Mesendoderm (in vitro differentiated cells): ENCODE results near the gene PCDHB2. TPM values are rescaled to one million over a fixed set of nuclear protein-coding genes. Genes with fewer than 3 reads are reported as not detected.

ENCODE experiments used
- DNase-seq: peaks from one replicate; pipeline ENCODE4 v3.0.0; 2013
- H2AK5ac ChIP-seq: 2 replicates; pipeline ENCODE4 v1.6.1; 2013; ENCODE audit warnings: low read length, inconsistent platforms
- H2BK120ac ChIP-seq: 2 replicates; pipeline ENCODE4 v1.6.1; 2013; ENCODE audit warnings: low read depth, mild to moderate bottlenecking, low read length, moderate library complexity, mixed read lengths
- H2BK15ac ChIP-seq: replicated peaks from 2 replicates; pipeline ENCODE4 v1.6.1; 2013; ENCODE audit warnings: low read depth, mild to moderate bottlenecking, moderate library complexity
- H2BK5ac ChIP-seq: 2 replicates; pipeline ENCODE4 v1.6.1; 2013; ENCODE audit warnings: low read length, inconsistent platforms
- H3K18ac ChIP-seq: 2 replicates; pipeline ENCODE4 v1.6.1; 2013; ENCODE audit warnings: mild to moderate bottlenecking, low read length, mixed read lengths
- H3K23ac ChIP-seq: one replicate; pipeline ENCODE4 v1.6.1; 2013; ENCODE audit warnings: low read length
- H3K27ac ChIP-seq: 2 replicates; pipeline ENCODE4 v1.5.1; 2013; ENCODE audit warnings: low read depth, mild to moderate bottlenecking, inconsistent platforms, low read length, moderate library complexity
- H3K27me3 ChIP-seq: 2 replicates; pipeline ENCODE4 v1.6.1; 2013; ENCODE audit warnings: low read length, control low read depth, mild to moderate bottlenecking, inconsistent platforms; ENCODE audit not compliant: insufficient read depth, poor library complexity
- H3K36me3 ChIP-seq: 2 replicates; pipeline ENCODE4 v1.6.1; 2013; ENCODE audit warnings: low read length, inconsistent platforms; ENCODE audit not compliant: control insufficient read depth, insufficient read depth
- H3K4ac ChIP-seq: one replicate; pipeline ENCODE4 v1.6.1; 2013; ENCODE audit warnings: low read depth, mild to moderate bottlenecking, low read length, moderate library complexity
- H3K4me1 ChIP-seq: 2 replicates; pipeline ENCODE4 v1.6.1; 2013; ENCODE audit warnings: low read depth, low read length, inconsistent platforms; ENCODE audit not compliant: control insufficient read depth
- H3K4me2 ChIP-seq: 2 replicates; pipeline ENCODE4 v1.6.1; 2013; ENCODE audit warnings: low read length
- H3K4me3 ChIP-seq: 2 replicates; pipeline ENCODE4 v1.5.1; 2013; ENCODE audit warnings: mild to moderate bottlenecking, low read length
- H3K56ac ChIP-seq: one replicate; pipeline ENCODE4 v1.6.1; 2013; ENCODE audit warnings: low read length
- H3K79me1 ChIP-seq: 2 replicates; pipeline ENCODE4 v1.6.1; 2013; ENCODE audit warnings: low read length, inconsistent platforms
- H3K79me2 ChIP-seq: 2 replicates; pipeline ENCODE4 v1.6.1; 2013; ENCODE audit warnings: mild to moderate bottlenecking, low read length; ENCODE audit not compliant: control insufficient read depth, insufficient read depth
- H3K9ac ChIP-seq: 2 replicates; pipeline ENCODE4 v1.6.1; 2013; ENCODE audit warnings: low read length, inconsistent platforms
- H4K5ac ChIP-seq: one replicate; pipeline ENCODE4 v1.6.1; 2013; ENCODE audit warnings: low read length
- H4K8ac ChIP-seq: one replicate; pipeline ENCODE4 v1.6.1; 2013; ENCODE audit warnings: low read depth, mild to moderate bottlenecking, control low read depth, low read length, moderate library complexity
- WGBS: extraction: QIAGEN DNeasy Blood & Tissue Kit; methylation state at CpG from one replicate; pipeline ENCODE4 v1.1.7; 2013; ENCODE audit warnings: low lambda C conversion rate, missing lambda C conversion rate; ENCODE audit not compliant: insufficient coverage; ENCODE audit errors: extremely low coverage; 5-methylcytosine and 5-hydroxymethylcytosine counted together
- polyA plus RNA-seq, 2 experiments: library from polyadenylated mRNA; stranded (reverse); fragments of 200-250 nt; gene quantifications; one replicate each; pipeline ENCODE4 v1.2.3, GENCODE V29; 2013

Gene PCDHB2
- 18.5 TPM for polyA plus RNA-seq (2013, experiment 1 of 2)
- polyA plus RNA-seq (2013, experiment 2 of 2) = 17.7 TPM

DNA sequence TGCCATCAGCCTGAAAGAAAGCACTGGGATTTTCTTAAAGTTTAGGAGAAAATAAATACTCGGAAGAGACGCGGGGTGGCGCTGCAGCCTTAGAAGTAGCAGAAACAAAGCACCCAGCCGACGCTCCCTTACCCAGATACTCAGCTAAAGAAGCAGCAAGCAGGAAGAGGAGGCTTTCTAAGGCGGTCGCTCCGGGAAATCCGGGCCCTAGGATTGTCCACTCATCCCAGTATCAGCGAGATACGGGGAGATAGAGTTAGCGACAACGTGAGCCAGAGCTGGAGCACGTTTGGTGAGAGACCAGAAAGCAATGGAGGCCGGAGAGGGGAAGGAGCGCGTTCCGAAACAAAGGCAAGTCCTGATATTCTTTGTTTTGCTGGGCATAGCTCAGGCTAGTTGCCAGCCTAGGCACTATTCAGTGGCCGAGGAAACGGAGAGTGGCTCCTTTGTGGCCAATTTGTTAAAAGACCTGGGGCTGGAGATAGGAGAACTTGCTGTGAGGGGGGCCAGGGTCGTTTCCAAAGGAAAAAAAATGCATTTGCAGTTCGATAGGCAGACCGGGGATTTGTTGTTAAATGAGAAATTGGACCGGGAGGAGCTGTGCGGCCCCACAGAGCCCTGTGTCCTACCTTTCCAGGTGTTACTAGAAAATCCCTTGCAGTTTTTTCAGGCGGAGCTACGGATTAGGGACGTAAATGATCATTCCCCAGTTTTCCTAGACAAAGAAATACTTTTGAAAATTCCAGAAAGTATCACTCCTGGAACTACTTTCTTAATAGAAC, at the start of gene PCDHB2:
Gene PCDHB2 (plus strand): TSS at position 135 of the 782 bp plus-strand sequence. CDS start 176 bp downstream, at position 311.
- Histone ChIP-seq H2BK5ac (no peak within 1 kb of the TSS), H2BK15ac (no peak within 1 kb of the TSS), H3K4me2 (peak within 1 kb of the TSS; percentile 57), H4K8ac (no peak within 1 kb of the TSS), H3K9ac (peak within 1 kb of the TSS; percentile 94), H3K79me1 (no peaks in the 10 kb centered on the region), H3K4ac (no peak within 1 kb of the TSS), H2AK5ac (no peak within 1 kb of the TSS), H3K27ac (no peak within 1 kb of the TSS), H3K79me2 (peaks cover 3% of the 10 kb centered on the region), H3K27me3 (no peaks in the 10 kb centered on the region), H3K36me3 (no peaks in the 10 kb centered on the region), H3K23ac (no peak within 1 kb of the TSS), H2BK120ac (no peak within 1 kb of the TSS), H3K18ac (peak within 1 kb of the TSS; percentile 77), H3K4me1 (peaks cover 1% of the 10 kb centered on the region), H3K56ac (peak within 1 kb of the TSS; percentile 98), H4K5ac (no peak within 1 kb of the TSS), H3K4me3 (peak within 1 kb of the TSS; percentile 89)
- WGBS = no CpG with 5 or more reads among the region's 29 CpGs
- peak; percentile 97 for DNase-seq

DNA sequence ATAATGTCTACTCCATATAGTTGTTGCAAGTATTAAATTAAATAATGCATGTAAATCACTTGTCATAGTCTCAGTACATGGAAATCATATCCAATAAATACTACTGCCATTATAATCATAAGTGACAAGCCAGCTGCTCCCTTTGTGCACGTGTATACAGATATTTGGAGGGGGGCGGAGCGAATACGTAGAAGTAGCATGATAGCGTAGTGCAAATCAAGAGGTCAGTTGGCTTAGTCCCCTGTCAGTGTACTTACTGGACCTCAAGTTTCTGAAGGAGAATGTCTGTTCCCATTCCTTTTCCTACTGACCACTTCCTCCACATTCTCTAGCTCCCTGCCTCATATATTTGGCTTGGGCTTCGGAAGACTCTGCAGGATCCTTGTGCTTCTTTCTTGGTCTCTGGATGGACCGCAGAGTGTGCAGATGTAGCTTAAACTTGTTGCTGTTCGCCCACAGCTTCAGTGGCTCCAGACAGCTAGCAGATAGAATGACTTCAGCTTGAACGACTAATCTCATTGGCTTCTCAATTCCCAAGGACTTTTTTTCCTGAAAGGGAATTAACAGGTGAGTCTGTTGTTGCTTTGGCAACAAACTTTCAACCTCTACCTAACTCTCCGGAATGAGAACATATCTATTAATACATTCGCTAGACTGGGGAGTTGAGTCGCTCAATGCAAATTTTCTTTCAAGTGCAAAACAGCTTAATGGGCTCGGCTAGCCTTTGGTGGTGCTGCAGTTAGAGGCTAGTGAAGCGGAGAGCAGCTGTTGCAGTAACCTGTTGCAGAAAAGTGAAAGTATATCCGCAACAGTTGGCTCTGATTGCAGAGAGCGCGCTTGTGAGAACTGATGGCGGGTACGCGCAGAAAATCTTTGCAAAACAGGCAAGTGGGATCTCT, 43.5 kb upstream of the PCDHB2 start, which contains the start of gene PCDHB1:
Gene PCDHB1 (plus strand): TSS at position 753 of the 899 bp plus-strand sequence. CDS start 97 bp downstream, at position 850.
- WGBS = no CpG with 5 or more reads among the region's 20 CpGs
- Histone ChIP-seq H3K36me3 (no peaks in the 10 kb centered on the region), H2BK15ac (no peak within 1 kb of the TSS), H2BK5ac (no peak within 1 kb of the TSS), H3K27ac (no peak within 1 kb of the TSS), H3K79me1 (no peaks in the 10 kb centered on the region), H3K56ac (peak within 1 kb of the TSS; percentile 6), H3K4me2 (peak within 1 kb of the TSS; percentile 63), H3K79me2 (no peaks in the 10 kb centered on the region), H3K4me3 (peak within 1 kb of the TSS; percentile 25), H3K18ac (no peak within 1 kb of the TSS), H3K27me3 (peaks cover 4% of the 10 kb centered on the region), H2AK5ac (no peak within 1 kb of the TSS), H3K23ac (no peak within 1 kb of the TSS), H4K8ac (no peak within 1 kb of the TSS), H4K5ac (no peak within 1 kb of the TSS), H3K4me1 (peaks cover 3% of the 10 kb centered on the region), H2BK120ac (no peak within 1 kb of the TSS), H3K9ac (peak within 1 kb of the TSS; percentile 7), H3K4ac (no peak within 1 kb of the TSS)
- peak; percentile 57 for DNase-seq

DNA sequence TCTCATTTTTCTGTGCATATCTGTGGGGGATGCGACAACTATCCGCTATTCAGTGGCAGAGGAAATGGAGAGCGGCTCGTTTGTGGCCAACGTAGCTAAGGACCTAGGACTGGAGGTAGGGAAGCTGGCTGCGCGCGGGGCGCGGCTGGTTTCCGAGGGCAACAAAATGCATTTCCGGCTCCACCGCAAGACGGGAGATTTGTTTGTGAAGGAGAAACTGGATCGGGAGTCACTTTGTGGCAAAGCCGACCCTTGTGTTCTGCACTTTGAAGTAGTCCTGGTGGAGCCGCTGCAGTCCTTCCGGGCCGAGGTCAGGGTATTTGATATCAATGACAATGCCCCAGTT, 42.9 kb upstream of the PCDHB2 start:
- H3K27ac ChIP-seq = no peak overlapping the region
- H3K27me3 ChIP-seq = peaks cover 4% of the 10 kb centered on the region
- H3K79me2 ChIP-seq = no peaks in the 10 kb centered on the region
- H2BK5ac ChIP-seq = no peak overlapping the region
- no peaks in the 10 kb centered on the region for H3K79me1 ChIP-seq
- H3K4me1 ChIP-seq = peaks cover 3% of the 10 kb centered on the region
- H2AK5ac ChIP-seq = no peak overlapping the region
- H3K23ac ChIP-seq = no peak overlapping the region
- H3K4me3 ChIP-seq = peak overlapping the region; percentile 25
- no peak overlapping the region for H3K4ac ChIP-seq
- H2BK15ac ChIP-seq = no peak overlapping the region
- peak overlapping the region; percentile 63 for H3K4me2 ChIP-seq
- H3K18ac ChIP-seq = no peak overlapping the region
- DNase-seq = peak; percentile 43
- H3K36me3 ChIP-seq = no peaks in the 10 kb centered on the region
- peak overlapping the region; percentile 6 for H3K56ac ChIP-seq
- peak overlapping the region; percentile 5 for H3K9ac ChIP-seq
- no peak overlapping the region for H4K5ac ChIP-seq
- no peak overlapping the region for H2BK120ac ChIP-seq
- WGBS = no CpG with 5 or more reads among the region's 19 CpGs
- H4K8ac ChIP-seq = no peak overlapping the region

DNA sequence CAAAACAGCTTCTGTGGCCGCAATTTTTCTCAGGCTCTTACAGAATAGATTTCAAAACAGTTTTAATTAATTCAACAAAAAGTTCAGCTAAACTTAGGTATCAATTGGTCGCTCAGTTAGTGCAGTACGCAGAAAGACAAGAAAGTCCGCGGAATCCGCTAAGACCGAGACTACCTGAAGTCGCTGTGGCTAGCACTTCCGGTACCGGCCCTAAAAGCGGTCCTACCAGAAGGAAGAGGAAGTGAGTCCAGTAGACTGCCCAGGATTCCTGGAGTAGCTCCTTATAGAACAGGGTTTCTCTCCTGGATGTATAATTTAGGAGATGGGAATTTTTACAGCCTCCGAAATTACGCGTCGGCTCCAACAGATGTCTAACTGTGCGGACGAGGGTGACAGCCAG, 16.6 kb upstream of the PCDHB2 start:
- H4K8ac ChIP-seq = no peak overlapping the region
- no peak overlapping the region for H3K4me2 ChIP-seq

DNA sequence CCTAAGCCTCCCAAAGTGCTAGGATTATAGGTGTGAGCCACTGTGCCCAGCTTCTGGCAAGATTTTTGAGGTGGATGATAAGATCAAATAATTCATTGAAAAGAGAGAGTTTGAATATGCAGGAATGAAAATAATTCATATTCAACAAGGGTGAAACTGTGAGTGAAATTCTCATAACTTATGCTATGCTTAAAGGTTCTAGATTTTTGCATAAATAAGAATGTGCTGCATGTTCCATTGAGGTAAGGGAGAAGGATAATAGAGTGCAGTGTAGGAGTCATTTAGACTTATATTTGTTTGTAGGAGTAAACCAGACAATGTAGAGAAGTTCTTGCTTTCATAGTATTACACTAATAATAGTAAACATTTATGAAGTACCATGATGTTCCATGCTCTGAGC, 12.2 kb upstream of the PCDHB2 start:
- no peaks in the 10 kb centered on the region for H3K27me3 ChIP-seq
- H3K4ac ChIP-seq = no peak overlapping the region
- H3K23ac ChIP-seq = no peak overlapping the region
- H2BK120ac ChIP-seq = no peak overlapping the region
- no peak overlapping the region for H2BK15ac ChIP-seq
- H3K36me3 ChIP-seq = no peaks in the 10 kb centered on the region
- no peak overlapping the region for H2BK5ac ChIP-seq
- H3K4me3 ChIP-seq = no peak overlapping the region
- H2AK5ac ChIP-seq = no peak overlapping the region
- no peaks in the 10 kb centered on the region for H3K79me2 ChIP-seq
- no peak overlapping the region for H4K5ac ChIP-seq
- H3K56ac ChIP-seq = no peak overlapping the region
- H3K79me1 ChIP-seq = no peaks in the 10 kb centered on the region
- no peak overlapping the region for H4K8ac ChIP-seq
- no peaks in the 10 kb centered on the region for H3K4me1 ChIP-seq
- no peak overlapping the region for H3K9ac ChIP-seq
- H3K27ac ChIP-seq = no peak overlapping the region
- no peak overlapping the region for H3K4me2 ChIP-seq
- no peak overlapping the region for H3K18ac ChIP-seq
- no peak for DNase-seq

More for the DNA sequence above, 16.6 kb upstream of the PCDHB2 start:
- Histone ChIP-seq H3K27me3 (no peaks in the 10 kb centered on the region), H3K4me3 (no peak overlapping the region), H3K79me1 (no peaks in the 10 kb centered on the region), H2AK5ac (no peak overlapping the region), H3K56ac (no peak overlapping the region), H4K5ac (no peak overlapping the region), H3K36me3 (no peaks in the 10 kb centered on the region), H2BK5ac (no peak overlapping the region), H3K18ac (no peak overlapping the region), H2BK120ac (no peak overlapping the region), H3K27ac (no peak overlapping the region), H3K23ac (no peak overlapping the region), H2BK15ac (no peak overlapping the region), H3K4ac (no peak overlapping the region), H3K9ac (no peak overlapping the region), H3K4me1 (no peaks in the 10 kb centered on the region), H3K79me2 (no peaks in the 10 kb centered on the region)
- no peak for DNase-seq
- WGBS = no CpG with 5 or more reads among the region's 17 CpGs
